HEK293 (cell line): ENCODE measurements around the gene WDR72.

Experiments
- CTCF ChIA-PET: fragments of 350-600 bp; formaldehyde crosslinking; extraction: SDS; loops from one replicate; lab custom pipeline; 2021; ENCODE audit warnings: antibody characterized with exemption; lab: Yijun Ruan, JAX
- POLR2A ChIA-PET: fragments of 300-600 bp; formaldehyde crosslinking; extraction: SDS; loops from one replicate; lab custom pipeline; 2020; ENCODE audit warnings: antibody characterized with exemption, inconsistent platforms; lab: Yijun Ruan, JAX
- H3K27ac ChIP-seq: fragments of 200-500 bp; sonication (Bioruptor generic); 2 replicates; pipeline ENCODE4 v1.5.1; 2014; ENCODE audit warnings: low read depth, low read length, control low read depth, inconsistent platforms; ENCODE audit errors: extremely low read depth
- H3K36me3 ChIP-seq, 2 experiments: fragments of 200-500 bp in 1 of 2; sonication (Bioruptor generic) in 1 of 2; 1 replicate in 1 of 2; 2 replicates in 1 of 2; pipeline ENCODE4 v1.5.1; 2014 to 2017; ENCODE audit warnings: inconsistent platforms in 2 of 2, low read length in 2 of 2; ENCODE audit not compliant: control insufficient read depth in 2 of 2, insufficient read depth in 1 of 2
- H3K4me1 ChIP-seq: fragments of 200-500 bp; sonication (Bioruptor generic); 2 replicates; pipeline ENCODE4 v1.5.1; 2014; ENCODE audit warnings: mild to moderate bottlenecking, low read length, inconsistent platforms; ENCODE audit not compliant: control insufficient read depth, insufficient read depth
- H3K4me3 ChIP-seq: 2 replicates; pipeline ENCODE4 v1.5.1; 2011; ENCODE audit warnings: low read depth, mild to moderate bottlenecking, control low read depth, low read length, moderate library complexity
- H3K9me3 ChIP-seq: fragments of 200-500 bp; sonication (Bioruptor generic); 2 replicates; pipeline ENCODE4 v1.5.1; 2014; ENCODE audit warnings: low read depth, low read length, inconsistent platforms; ENCODE audit not compliant: control insufficient read depth, insufficient read depth
- FEZF1 ChIP-seq: fragments of 450-650 bp; formaldehyde crosslinking; IDR thresholded peaks from 2 replicates; pipeline ENCODE4 v1.5.1; 2016; ENCODE audit warnings: missing biosample characterization, missing genetic modification characterization
- HIC1 ChIP-seq: fragments of 450-650 bp; formaldehyde crosslinking; IDR thresholded peaks from 2 replicates; pipeline ENCODE4 v1.5.1; 2016; ENCODE audit warnings: missing biosample characterization, missing genetic modification characterization
- INSM2 ChIP-seq: fragments of 450-650 bp; formaldehyde crosslinking; IDR thresholded peaks from 2 replicates; pipeline ENCODE4 v1.5.1; 2016; ENCODE audit warnings: missing biosample characterization, missing genetic modification characterization
- KLF16 ChIP-seq: fragments of 450-650 bp; formaldehyde crosslinking; IDR thresholded peaks from 2 replicates; pipeline ENCODE4 v1.5.1; 2017; ENCODE audit warnings: missing biosample characterization, missing genetic modification characterization
- OSR2 ChIP-seq: fragments of 450-650 bp; formaldehyde crosslinking; IDR thresholded peaks from 2 replicates; pipeline ENCODE4 v1.5.1; 2016; ENCODE audit warnings: missing biosample characterization, missing genetic modification characterization
- PRDM4 ChIP-seq: fragments of 450-650 bp; formaldehyde crosslinking; IDR thresholded peaks from 2 replicates; pipeline ENCODE4 v1.5.1; 2017; ENCODE audit warnings: missing biosample characterization, missing genetic modification characterization
- REPIN1 ChIP-seq: fragments of 450-650 bp; formaldehyde crosslinking; IDR thresholded peaks from 2 replicates; pipeline ENCODE4 v1.5.1; 2017; ENCODE audit warnings: missing biosample characterization, missing genetic modification characterization, low read depth
- SCRT2 ChIP-seq: fragments of 450-650 bp; formaldehyde crosslinking; IDR thresholded peaks from 2 replicates; pipeline ENCODE4 v1.5.1; 2016; ENCODE audit warnings: missing biosample characterization, missing genetic modification characterization
- SETDB1 ChIP-seq: IDR thresholded peaks from one replicate; pipeline ENCODE4 v1.6.1; 2017; ENCODE audit warnings: mild to moderate bottlenecking, low read length, moderate library complexity, mixed read lengths; ENCODE audit not compliant: insufficient read length
- TSHZ1 ChIP-seq: fragments of 450-650 bp; formaldehyde crosslinking; IDR thresholded peaks from 2 replicates; pipeline ENCODE4 v1.5.1; 2016; ENCODE audit warnings: missing biosample characterization, missing genetic modification characterization, borderline replicate concordance
- ZEB2 ChIP-seq: fragments of 450-650 bp; formaldehyde crosslinking; IDR thresholded peaks from 2 replicates; pipeline ENCODE4 v1.5.1; 2016; ENCODE audit warnings: missing biosample characterization, missing genetic modification characterization
- ZFP3 ChIP-seq: fragments of 450-650 bp; formaldehyde crosslinking; IDR thresholded peaks from 2 replicates; pipeline ENCODE4 v1.5.1; 2016; ENCODE audit warnings: low read depth, missing biosample characterization, missing genetic modification characterization
- ZNF140 ChIP-seq: fragments of 450-650 bp; formaldehyde crosslinking; IDR thresholded peaks from 2 replicates; pipeline ENCODE4 v1.5.1; 2016; ENCODE audit warnings: missing biosample characterization, missing genetic modification characterization
- ZNF16 ChIP-seq: fragments of 450-650 bp; formaldehyde crosslinking; IDR thresholded peaks from 2 replicates; pipeline ENCODE4 v1.5.1; 2016; ENCODE audit warnings: low read depth, missing biosample characterization, missing genetic modification characterization
- ZNF169 ChIP-seq: fragments of 450-650 bp; formaldehyde crosslinking; IDR thresholded peaks from 2 replicates; pipeline ENCODE4 v1.5.1; 2016; ENCODE audit warnings: missing biosample characterization, missing genetic modification characterization
- ZNF266 ChIP-seq: fragments of 450-650 bp; formaldehyde crosslinking; IDR thresholded peaks from 2 replicates; pipeline ENCODE4 v1.5.1; 2016; ENCODE audit warnings: missing biosample characterization, missing genetic modification characterization, low read depth
- ZNF560 ChIP-seq: fragments of 450-650 bp; formaldehyde crosslinking; IDR thresholded peaks from 2 replicates; pipeline ENCODE4 v1.5.1; 2017; ENCODE audit warnings: missing biosample characterization, missing genetic modification characterization, borderline replicate concordance
- ZNF610 ChIP-seq: fragments of 450-650 bp; formaldehyde crosslinking; IDR thresholded peaks from 2 replicates; pipeline ENCODE4 v1.5.1; 2016; ENCODE audit warnings: missing biosample characterization, missing genetic modification characterization, borderline replicate concordance
- ZNF707 ChIP-seq: fragments of 450-650 bp; formaldehyde crosslinking; IDR thresholded peaks from 2 replicates; pipeline ENCODE4 v1.5.1; 2016; ENCODE audit warnings: missing biosample characterization, missing genetic modification characterization
- ZNF776 ChIP-seq: fragments of 450-650 bp; formaldehyde crosslinking; IDR thresholded peaks from 2 replicates; pipeline ENCODE4 v1.5.0; 2017; ENCODE audit warnings: missing biosample characterization, missing genetic modification characterization, borderline replicate concordance
- ZNF830 ChIP-seq: fragments of 450-650 bp; IDR thresholded peaks from 2 replicates; pipeline ENCODE4 v1.5.0; 2018; ENCODE audit warnings: missing biosample characterization, missing genetic modification characterization, low read depth, mild to moderate bottlenecking, moderate library complexity

The WDR72 gene

GRCh38 chr15:53566912-53567311, 192.6 kb downstream of the WDR72 start:
- Histone ChIP-seq H3K36me3 (no peaks in the 10 kb centered on the region), H3K9me3 (no peaks in the 10 kb centered on the region), H3K4me3 (no peak overlapping the region), H3K4me1 (no peaks in the 10 kb centered on the region)
- POLR2A ChIA-PET: no interaction called here
- TF ChIP-seq INSM2 (no peak), KLF16 (tag by site-specific recombination) (no peak), OSR2 (tag by site-specific recombination) (no peak), REPIN1 (tag by site-specific recombination) (no peak), SCRT2 (tag by site-specific recombination) (no peak), ZNF266 (tag by site-specific recombination) (no peak), ZFP3 (tag by site-specific recombination) (no peak), ZNF776 (tag by site-specific recombination) (no peak)
- TF ChIP-seq, all 188 proteins: peak for 0
- H3K27ac ChIP-seq: no peak overlapping the region
- CTCF ChIA-PET: interaction anchor here (1.1 kb wide), 1 partner anchor 801 kb away, joined by 3 read pairs; no protein-coding TSS in a partner anchor

GRCh38 chr15:53565721-53566120, 193.7 kb downstream of the WDR72 start:
- POLR2A ChIA-PET: no interaction called here
- H3K9me3 ChIP-seq: no peaks in the 10 kb centered on the region
- CTCF ChIA-PET: no interaction called here
- H3K27ac ChIP-seq: no peak overlapping the region
- H3K4me3 ChIP-seq: no peak overlapping the region
- no peaks in the 10 kb centered on the region for H3K36me3 ChIP-seq
- no peaks in the 10 kb centered on the region for H3K4me1 ChIP-seq
- TF ChIP-seq SETDB1 (no peak), ZNF830 (tag by site-specific recombination) (no peak), ZNF140 (tag by site-specific recombination) (no peak)
- TF ChIP-seq, all 188 proteins: peak for 0

GRCh38 chr15:53564647-53565046, 194.8 kb downstream of the WDR72 start:
- H3K4me1 ChIP-seq: no peaks in the 10 kb centered on the region
- H3K9me3 ChIP-seq: no peaks in the 10 kb centered on the region
- no peak overlapping the region for H3K27ac ChIP-seq
- H3K4me3 ChIP-seq: no peak overlapping the region
- CTCF ChIA-PET: interaction anchor here (0.6 to 0.9 kb wide), 3 partner anchors 54 to 431 kb away, joined by 3 to 4 read pairs (median 3); no protein-coding TSS in a partner anchor
- POLR2A ChIA-PET: no interaction called here
- H3K36me3 ChIP-seq: no peaks in the 10 kb centered on the region
- no peak for TF ChIP-seq TSHZ1 (tag by site-specific recombination)
- no peak for TF ChIP-seq HIC1
- TF ChIP-seq PRDM4 (tag by site-specific recombination): no peak
- TF ChIP-seq ZNF16 (tag by site-specific recombination): no peak
- no peak for TF ChIP-seq ZEB2 (tag by site-specific recombination)
- no peak for TF ChIP-seq ZNF169 (tag by site-specific recombination)
- no peak for TF ChIP-seq ZNF610 (tag by site-specific recombination)
- no peak for TF ChIP-seq ZNF707 (tag by site-specific recombination)
- TF ChIP-seq FEZF1: no peak
- TF ChIP-seq ZNF560 (tag by site-specific recombination): no peak
